ENCODE data around the gene ASB1. TPM values are rescaled to one million over a fixed set of nuclear protein-coding genes. Genes with fewer than 3 reads are reported as not detected.

The ASB1 gene
- total RNA-seq, 1 donor from 2014 or later = 34.4 TPM

DNA sequence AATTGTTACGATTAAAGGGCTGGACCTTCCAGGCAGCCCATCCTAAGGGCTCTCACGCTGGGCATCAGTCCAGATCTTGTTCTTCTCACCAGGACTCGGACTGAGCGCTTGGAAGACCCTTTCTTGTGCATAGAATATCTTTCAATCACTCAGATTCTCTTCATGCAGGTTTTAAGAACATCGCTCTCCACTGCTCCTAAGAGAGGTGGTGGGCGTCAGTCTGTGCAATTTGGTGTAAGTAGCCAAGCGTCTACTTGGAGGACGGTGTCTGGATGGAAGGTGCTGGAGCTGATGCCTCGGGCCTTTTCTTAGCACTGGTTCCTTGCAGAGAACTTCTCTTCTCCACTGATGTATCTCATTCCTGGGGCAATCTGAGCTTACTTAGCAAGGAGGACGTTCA, 68.7 kb downstream of the ASB1 start:
- no peak for TF ChIP-seq CTCF (conservative IDR thresholded peaks at IDR 0.05)
- H3K9me3 Mint-ChIP-seq = no peaks in the 10 kb centered on the region
- H3K27ac Mint-ChIP-seq = no peak overlapping the region
- H3K36me3 Mint-ChIP-seq = no peaks in the 10 kb centered on the region
- no peak overlapping the region for H3K4me3 Mint-ChIP-seq
- H3K27me3 Mint-ChIP-seq = no peaks in the 10 kb centered on the region
- H3K4me1 Mint-ChIP-seq (ENCODE audit: unreplicated experiment) = peaks cover 19% of the 10 kb centered on the region
- no peak for DNase-seq (ENCODE audit: extremely low spot score, unreplicated experiment)

GRCh38 chr2:238496756-238497609, 70.3 kb downstream of the ASB1 start:
- Mint-ChIP-seq H3K27ac (no peak overlapping the region), H3K27me3 (no peaks in the 10 kb centered on the region), H3K36me3 (no peaks in the 10 kb centered on the region), H3K9me3 (no peaks in the 10 kb centered on the region), H3K4me1 (ENCODE audit: unreplicated experiment) (peaks cover 16% of the 10 kb centered on the region), H3K4me3 (no peak overlapping the region)
- DNase-seq (ENCODE audit: extremely low spot score, unreplicated experiment) = no peak
- no peak for TF ChIP-seq CTCF (conservative IDR thresholded peaks at IDR 0.05)

DNA sequence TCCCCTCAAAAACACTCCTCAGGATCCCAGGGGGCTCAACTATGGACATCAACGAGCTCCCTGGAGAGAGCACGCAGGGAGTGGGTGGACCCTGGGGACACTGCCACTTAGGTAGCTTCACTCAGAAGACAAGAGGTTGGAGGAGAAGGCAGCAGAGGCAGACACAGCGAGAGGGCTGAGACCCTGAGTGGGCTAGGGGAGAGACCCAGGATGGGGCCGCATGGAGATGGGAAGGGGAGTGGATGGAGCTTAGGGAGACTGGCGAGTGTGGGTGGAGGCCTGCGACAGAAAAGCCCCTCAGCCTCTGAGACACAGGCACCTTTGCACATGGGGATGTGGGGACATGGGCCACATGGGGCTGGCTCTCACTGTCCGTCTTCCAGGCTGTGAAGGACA, 70.9 kb downstream of the ASB1 start:
- peaks cover 12% of the 10 kb centered on the region for H3K4me1 Mint-ChIP-seq (ENCODE audit: unreplicated experiment)
- no peak for DNase-seq (ENCODE audit: extremely low spot score, unreplicated experiment)
- H3K27me3 Mint-ChIP-seq = no peaks in the 10 kb centered on the region
- H3K27ac Mint-ChIP-seq = no peak overlapping the region
- TF ChIP-seq CTCF (conservative IDR thresholded peaks at IDR 0.05) = no peak
- no peak overlapping the region for H3K4me3 Mint-ChIP-seq
- no peaks in the 10 kb centered on the region for H3K36me3 Mint-ChIP-seq
- H3K9me3 Mint-ChIP-seq = no peaks in the 10 kb centered on the region

DNA sequence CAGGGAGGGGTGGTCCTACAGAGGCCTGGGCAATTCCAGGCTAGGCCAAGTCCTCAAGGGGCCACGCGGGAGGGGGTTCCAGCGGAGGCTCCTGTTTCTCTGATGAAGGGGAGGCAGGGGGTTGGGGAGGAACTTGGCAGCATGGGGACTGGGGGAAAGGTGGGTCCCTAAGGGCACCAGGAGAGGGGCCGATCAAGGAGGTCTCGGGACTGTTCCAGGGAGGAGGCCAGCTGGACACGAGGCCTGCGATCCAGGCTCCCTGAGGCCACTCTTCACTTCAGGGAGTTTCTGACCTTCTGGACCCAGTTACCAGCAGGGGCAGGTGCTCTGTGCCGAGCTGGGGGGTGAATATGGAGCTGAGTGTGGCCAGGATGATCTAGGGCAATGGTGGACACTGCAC, 71.5 kb downstream of the ASB1 start:
- no peak for TF ChIP-seq CTCF (conservative IDR thresholded peaks at IDR 0.05)
- Mint-ChIP-seq H3K36me3 (no peaks in the 10 kb centered on the region), H3K9me3 (no peaks in the 10 kb centered on the region), H3K27ac (no peak overlapping the region), H3K4me1 (ENCODE audit: unreplicated experiment) (peaks cover 9% of the 10 kb centered on the region), H3K4me3 (no peak overlapping the region), H3K27me3 (no peaks in the 10 kb centered on the region)
- DNase-seq (ENCODE audit: extremely low spot score, unreplicated experiment) = no peak

DNA sequence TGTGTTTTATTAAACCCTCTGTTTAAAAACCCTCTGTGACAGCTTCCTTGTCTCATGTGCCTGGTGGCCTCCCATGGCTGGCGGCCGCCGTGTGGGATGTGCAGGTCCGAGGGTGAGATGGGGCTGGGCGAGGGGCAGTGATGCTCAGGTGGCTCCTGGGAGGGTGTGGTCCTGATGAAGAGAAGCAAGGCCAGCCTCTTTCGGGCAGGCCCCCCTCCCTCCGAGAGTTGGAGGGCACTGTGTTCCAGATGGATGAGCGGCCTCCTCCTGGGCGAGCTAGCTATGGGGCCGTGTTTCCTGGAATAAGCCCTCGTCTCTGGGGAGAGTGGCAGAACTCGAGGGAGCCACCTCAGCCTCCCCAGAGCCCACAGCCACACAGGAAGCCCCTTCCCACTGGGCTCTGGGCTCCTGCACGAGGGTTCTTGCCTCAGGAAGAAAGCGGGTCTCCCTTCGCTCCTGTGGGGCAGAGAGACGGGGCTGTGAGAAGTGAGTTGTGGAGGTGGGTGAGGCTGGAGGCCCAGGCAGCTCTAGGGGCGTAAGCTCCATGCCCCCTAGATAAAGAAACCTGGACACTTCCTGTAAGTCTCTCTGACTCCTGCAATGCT, 72.1 kb downstream of the ASB1 start:
- Mint-ChIP-seq H3K36me3 (no peaks in the 10 kb centered on the region), H3K27ac (no peak overlapping the region), H3K9me3 (no peaks in the 10 kb centered on the region), H3K4me3 (no peak overlapping the region), H3K27me3 (no peaks in the 10 kb centered on the region), H3K4me1 (ENCODE audit: unreplicated experiment) (peaks cover 9% of the 10 kb centered on the region)
- DNase-seq (ENCODE audit: extremely low spot score, unreplicated experiment) = no peak
- TF ChIP-seq CTCF (conservative IDR thresholded peaks at IDR 0.05) = no peak

Measured in type B pancreatic cell (in vitro differentiated cells).